ENCODE data around the gene MESP2. TPM values are rescaled to one million over a fixed set of nuclear protein-coding genes. Genes with fewer than 3 reads are reported as not detected.

Gene MESP2
- total and polyA plus RNA-seq, 2 experiments from 2014 or later, result 0.30 TPM; not detected in 1

- Histone ChIP-seq H3K9me2 (replicated peaks; ENCODE audit: insufficient read depth) (no peaks in the 10 kb centered on the region), H4K20me1 (ENCODE audit: insufficient read depth, poor library complexity, severe bottlenecking) (no peaks in the 10 kb centered on the region), H2AFZ (no peak overlapping the region), H3K27me3 (no peaks in the 10 kb centered on the region), H3K9me3 (ENCODE audit: low read depth) (no peaks in the 10 kb centered on the region), H3K79me2 (no peaks in the 10 kb centered on the region), H3K4me2 (no peak overlapping the region), H3K4me3 (no peak overlapping the region), H3K27ac (no peak overlapping the region), H3K4me1 (ENCODE audit: insufficient read depth) (peaks cover 10% of the 10 kb centered on the region), H3K36me3 (replicated peaks; ENCODE audit: insufficient read depth, low read depth) (no peaks in the 10 kb centered on the region)
- 97% methylated on average over 3 of the region's 3 CpGs for WGBS (ENCODE audit: low lambda C conversion rate, missing lambda C conversion rate)
- TF ChIP-seq EZH2phosphoT487 (IDR thresholded peaks at IDR 0.05; ENCODE audit: low read depth, severe bottlenecking, unreplicated experiment) (no peak), EZH2 (IDR thresholded peaks at IDR 0.05; ENCODE audit: borderline replicate concordance) (no peak), CTCF (IDR thresholded peaks at IDR 0.05; ENCODE audit: poor library complexity) (no peak)
- DNase-seq (ENCODE audit: low spot score), result no peak
Measured at GRCh38 chr15:89759835-89760234, 16.3 kb upstream of the MESP2 start.

GRCh38 chr15:89760303-89761008, 15.7 kb upstream of the MESP2 start:
- Histone ChIP-seq H3K27me3 (no peaks in the 10 kb centered on the region), H3K4me2 (no peak overlapping the region), H3K9me2 (replicated peaks; ENCODE audit: insufficient read depth) (no peaks in the 10 kb centered on the region), H3K79me2 (no peaks in the 10 kb centered on the region), H3K9me3 (ENCODE audit: low read depth) (no peaks in the 10 kb centered on the region), H3K4me1 (ENCODE audit: insufficient read depth) (peaks cover 10% of the 10 kb centered on the region), H3K36me3 (replicated peaks; ENCODE audit: insufficient read depth, low read depth) (no peaks in the 10 kb centered on the region), H4K20me1 (ENCODE audit: insufficient read depth, poor library complexity, severe bottlenecking) (no peaks in the 10 kb centered on the region), H3K4me3 (no peak overlapping the region), H3K27ac (no peak overlapping the region), H2AFZ (no peak overlapping the region)
- DNase-seq (ENCODE audit: low spot score), result peak; percentile 86
- 34% methylated on average over 16 of the region's 16 CpGs for WGBS (ENCODE audit: low lambda C conversion rate, missing lambda C conversion rate)
- no peak for TF ChIP-seq EZH2phosphoT487 (IDR thresholded peaks at IDR 0.05; ENCODE audit: low read depth, severe bottlenecking, unreplicated experiment)
- peak; percentile 93 for TF ChIP-seq CTCF (IDR thresholded peaks at IDR 0.05; ENCODE audit: poor library complexity)

GRCh38 chr15:89761009-89761831, 14.9 kb upstream of the MESP2 start:
- Histone ChIP-seq H3K27ac (no peak overlapping the region), H3K4me2 (no peak overlapping the region), H3K4me3 (no peak overlapping the region), H3K36me3 (replicated peaks; ENCODE audit: insufficient read depth, low read depth) (no peaks in the 10 kb centered on the region), H3K9me2 (replicated peaks; ENCODE audit: insufficient read depth) (no peaks in the 10 kb centered on the region), H3K4me1 (ENCODE audit: insufficient read depth) (peaks cover 10% of the 10 kb centered on the region), H3K9me3 (ENCODE audit: low read depth) (no peaks in the 10 kb centered on the region), H3K79me2 (no peaks in the 10 kb centered on the region), H2AFZ (no peak overlapping the region), H4K20me1 (ENCODE audit: insufficient read depth, poor library complexity, severe bottlenecking) (no peaks in the 10 kb centered on the region), H3K27me3 (no peaks in the 10 kb centered on the region)
- TF ChIP-seq EZH2phosphoT487 (IDR thresholded peaks at IDR 0.05; ENCODE audit: low read depth, severe bottlenecking, unreplicated experiment) (no peak), EZH2 (IDR thresholded peaks at IDR 0.05; ENCODE audit: borderline replicate concordance) (no peak), CTCF (IDR thresholded peaks at IDR 0.05; ENCODE audit: poor library complexity) (no peak)
- no peak for DNase-seq (ENCODE audit: low spot score)
- 77% methylated on average over 18 of the region's 18 CpGs for WGBS (ENCODE audit: low lambda C conversion rate, missing lambda C conversion rate)

Data from hepatocyte (in vitro differentiated cells).